ENCODE data around the gene CNIH2.

Gene CNIH2

DNA sequence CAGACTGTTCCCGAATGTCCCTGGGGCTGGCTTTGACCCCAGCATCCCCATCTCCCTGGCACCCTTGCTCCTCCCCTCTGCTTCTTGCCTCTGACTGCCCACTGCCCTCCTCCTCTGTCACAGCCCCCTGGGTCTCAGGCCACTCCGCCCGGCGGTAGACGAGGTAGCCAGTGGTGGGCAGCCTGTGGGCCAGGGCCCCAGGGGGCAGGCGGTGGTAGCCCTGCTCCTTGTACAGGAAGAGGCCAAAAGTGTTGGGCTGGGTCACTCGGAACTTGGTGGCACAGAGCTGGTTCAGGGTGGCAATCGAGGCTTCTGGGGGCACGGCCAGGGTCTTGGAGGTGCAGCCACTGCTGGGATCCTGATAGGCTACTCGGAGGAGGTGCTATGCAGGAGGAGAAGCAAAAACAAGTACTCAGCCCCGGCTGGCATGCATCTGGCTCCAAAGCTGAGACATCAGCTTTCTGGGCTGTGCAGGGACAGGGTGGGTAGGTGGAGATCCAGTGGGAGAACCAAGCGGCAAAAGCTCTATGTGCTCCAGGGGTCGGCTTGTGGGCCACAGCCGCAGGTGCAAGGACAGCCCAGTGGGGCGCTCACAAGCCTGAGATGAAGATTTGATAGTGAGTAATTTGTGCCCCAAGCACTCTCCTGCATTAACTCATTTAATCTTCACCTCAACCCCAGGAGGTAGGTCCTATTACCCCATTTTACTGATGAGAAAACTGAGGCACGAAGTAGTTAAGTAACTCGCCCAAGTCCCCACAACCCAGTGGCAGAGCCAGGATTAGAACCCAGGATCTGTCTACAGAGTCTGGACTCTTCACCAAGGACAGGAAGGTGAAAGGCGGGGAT is 54.6 kb downstream of the CNIH2 start:
- Histone ChIP-seq H3K79me2 (ENCODE audit: low read length) (no peaks in the 10 kb centered on the region), H2AFZ (ENCODE audit: low read length) (no peak overlapping the region), H3K9ac (ENCODE audit: low read length) (no peak overlapping the region), H3F3A (ENCODE audit: insufficient read depth, low read length) (no peaks in the 10 kb centered on the region), H3K27ac (ENCODE audit: low read length) (no peak overlapping the region), H3K9me3 (replicated peaks; ENCODE audit: insufficient read depth, low read length) (no peaks in the 10 kb centered on the region), H4K20me1 (ENCODE audit: insufficient read depth, low read length) (no peaks in the 10 kb centered on the region), H3K9me2 (replicated peaks; ENCODE audit: insufficient read depth, low read length) (no peaks in the 10 kb centered on the region), H3K27me3 (replicated peaks; ENCODE audit: insufficient read depth, low read length) (peaks cover 55% of the 10 kb centered on the region), H3K4me2 (ENCODE audit: low read depth, low read length) (no peak overlapping the region), H3K36me3 (replicated peaks; ENCODE audit: insufficient read depth, low read length) (no peaks in the 10 kb centered on the region), H3K4me1 (ENCODE audit: low read length) (no peaks in the 10 kb centered on the region), H3K4me3 (ENCODE audit: low read length) (no peak overlapping the region)
- DNase-seq, result no peak
- TF ChIP-seq, protein P1, sequence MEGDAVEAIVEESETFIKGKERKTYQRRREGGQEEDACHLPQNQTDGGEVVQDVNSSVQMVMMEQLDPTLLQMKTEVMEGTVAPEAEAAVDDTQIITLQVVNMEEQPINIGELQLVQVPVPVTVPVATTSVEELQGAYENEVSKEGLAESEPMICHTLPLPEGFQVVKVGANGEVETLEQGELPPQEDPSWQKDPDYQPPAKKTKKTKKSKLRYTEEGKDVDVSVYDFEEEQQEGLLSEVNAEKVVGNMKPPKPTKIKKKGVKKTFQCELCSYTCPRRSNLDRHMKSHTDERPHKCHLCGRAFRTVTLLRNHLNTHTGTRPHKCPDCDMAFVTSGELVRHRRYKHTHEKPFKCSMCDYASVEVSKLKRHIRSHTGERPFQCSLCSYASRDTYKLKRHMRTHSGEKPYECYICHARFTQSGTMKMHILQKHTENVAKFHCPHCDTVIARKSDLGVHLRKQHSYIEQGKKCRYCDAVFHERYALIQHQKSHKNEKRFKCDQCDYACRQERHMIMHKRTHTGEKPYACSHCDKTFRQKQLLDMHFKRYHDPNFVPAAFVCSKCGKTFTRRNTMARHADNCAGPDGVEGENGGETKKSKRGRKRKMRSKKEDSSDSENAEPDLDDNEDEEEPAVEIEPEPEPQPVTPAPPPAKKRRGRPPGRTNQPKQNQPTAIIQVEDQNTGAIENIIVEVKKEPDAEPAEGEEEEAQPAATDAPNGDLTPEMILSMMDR (IDR thresholded peaks at IDR 0.05; ENCODE audit: low read length), result no peak
- TF ChIP-seq EZH2phosphoT487 (IDR thresholded peaks at IDR 0.05; ENCODE audit: low read length) (no peak), EZH2 (optimal IDR thresholded peaks at IDR 0.05; ENCODE audit: low read depth, low read length) (no peak)

DNA sequence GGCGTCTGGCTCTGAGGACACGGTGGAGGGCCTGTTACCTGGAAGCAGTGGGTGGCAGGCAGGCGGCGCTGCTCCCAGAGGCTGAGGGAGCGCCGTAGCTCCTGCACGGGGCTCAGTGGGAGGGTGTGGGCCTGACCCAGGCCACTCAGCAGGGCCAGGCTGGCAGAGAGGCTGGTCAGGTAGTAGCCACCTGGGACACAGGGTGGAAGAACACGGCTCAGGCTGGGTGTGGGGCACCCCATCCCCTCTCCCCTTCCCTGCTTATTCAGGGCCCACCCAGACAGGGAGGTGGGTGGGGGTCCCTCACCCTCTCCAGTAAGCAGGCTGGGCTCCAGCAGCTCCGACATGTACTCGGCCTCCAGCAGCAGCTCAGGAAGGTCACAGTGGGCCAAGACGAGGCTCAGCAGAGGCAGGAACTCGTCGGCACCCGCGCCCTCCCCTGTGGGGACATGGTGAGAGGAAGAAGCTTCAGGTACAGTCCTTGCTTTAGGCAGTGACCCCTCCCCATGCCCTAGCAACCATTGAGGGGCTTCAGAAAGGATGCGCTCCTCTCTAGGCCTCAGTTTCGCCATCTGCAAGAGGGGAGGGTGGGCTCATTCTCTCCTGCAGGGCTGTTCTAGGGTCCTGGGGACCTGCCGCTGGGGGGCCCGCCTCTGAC is 55.4 kb downstream of the CNIH2 start:
- H3K27ac ChIP-seq (ENCODE audit: low read length), result no peak overlapping the region
- TF ChIP-seq, protein P1 (IDR thresholded peaks at IDR 0.05; ENCODE audit: low read length), result peak; percentile 7; the same call in 1 of the 2 replicates
- TF ChIP-seq EZH2 (optimal IDR thresholded peaks at IDR 0.05; ENCODE audit: low read depth, low read length), result no peak
- no peak for DNase-seq
- no peak overlapping the region for H3K9ac ChIP-seq (ENCODE audit: low read length)
- H2AFZ ChIP-seq (ENCODE audit: low read length), result no peak overlapping the region
- H3K27me3 ChIP-seq (replicated peaks; ENCODE audit: insufficient read depth, low read length), result peaks cover 55% of the 10 kb centered on the region
- no peak overlapping the region for H3K4me3 ChIP-seq (ENCODE audit: low read length)
- no peaks in the 10 kb centered on the region for H3K9me2 ChIP-seq (replicated peaks; ENCODE audit: insufficient read depth, low read length)
- no peaks in the 10 kb centered on the region for H3K4me1 ChIP-seq (ENCODE audit: low read length)
- H3K9me3 ChIP-seq (replicated peaks; ENCODE audit: insufficient read depth, low read length), result no peaks in the 10 kb centered on the region
- H3F3A ChIP-seq (ENCODE audit: insufficient read depth, low read length), result no peaks in the 10 kb centered on the region
- H4K20me1 ChIP-seq (ENCODE audit: insufficient read depth, low read length), result no peaks in the 10 kb centered on the region
- H3K36me3 ChIP-seq (replicated peaks; ENCODE audit: insufficient read depth, low read length), result no peaks in the 10 kb centered on the region
- H3K79me2 ChIP-seq (ENCODE audit: low read length), result no peaks in the 10 kb centered on the region
- no peak overlapping the region for H3K4me2 ChIP-seq (ENCODE audit: low read depth, low read length)

Data from MM.1S (cell line).